GM21381 (cell line): ENCODE data around the gene CRACR2B.
A peak's percentile ranks its signal among the peaks of the same experiment; 100 is the strongest.

Source experiments
- ATAC-seq: cut with Tn5 transposase; IDR thresholded peaks from one replicate; pipeline ENCODE4 v1.9.1; 2021; ENCODE audit warnings: mild to moderate bottlenecking, moderate library complexity; ENCODE audit not compliant: unreplicated experiment

CRACR2B gene

DNA sequence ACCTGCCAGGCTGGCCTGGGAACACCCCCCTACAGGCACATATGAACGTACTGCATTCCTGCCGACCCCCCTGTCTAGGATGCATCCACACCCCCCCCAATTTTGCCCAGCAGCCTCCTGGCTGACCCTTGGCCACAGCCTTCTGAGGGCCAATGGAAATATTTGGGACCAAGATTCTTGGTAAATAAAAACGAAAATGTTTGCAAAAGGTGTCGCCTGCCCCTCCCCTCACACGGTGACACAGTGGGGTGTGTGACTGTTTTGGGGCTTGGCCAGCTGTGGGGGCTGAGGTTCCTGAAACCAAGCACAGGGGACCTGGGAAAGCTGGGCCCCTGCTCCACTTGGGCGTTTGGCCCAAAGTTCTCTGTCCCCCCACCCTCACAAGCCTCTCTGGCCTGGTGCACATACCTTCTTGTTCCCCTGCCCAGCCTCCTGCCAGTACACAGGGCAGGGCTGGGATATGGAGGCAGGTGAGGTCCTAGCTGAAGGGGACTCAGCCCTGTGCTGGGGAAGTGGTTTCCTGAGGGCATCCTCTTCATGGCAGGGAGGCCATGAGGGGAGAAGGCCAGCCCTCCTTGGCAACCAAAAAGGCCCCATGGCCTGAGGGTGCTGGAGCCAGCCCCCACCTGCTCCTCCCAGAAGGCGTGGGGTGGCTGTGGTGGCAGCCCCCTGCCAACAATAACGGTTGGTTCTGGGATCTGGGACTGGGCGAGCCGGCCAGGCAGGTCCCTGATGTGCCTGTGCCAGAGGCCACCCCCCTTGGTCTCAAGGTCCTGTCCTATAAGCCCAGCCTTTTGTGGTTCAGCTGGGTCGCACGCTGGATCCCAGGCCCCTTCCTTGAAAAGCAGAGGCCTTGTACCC, 2.1 kb upstream of the CRACR2B start:
- no peak for ATAC-seq

DNA sequence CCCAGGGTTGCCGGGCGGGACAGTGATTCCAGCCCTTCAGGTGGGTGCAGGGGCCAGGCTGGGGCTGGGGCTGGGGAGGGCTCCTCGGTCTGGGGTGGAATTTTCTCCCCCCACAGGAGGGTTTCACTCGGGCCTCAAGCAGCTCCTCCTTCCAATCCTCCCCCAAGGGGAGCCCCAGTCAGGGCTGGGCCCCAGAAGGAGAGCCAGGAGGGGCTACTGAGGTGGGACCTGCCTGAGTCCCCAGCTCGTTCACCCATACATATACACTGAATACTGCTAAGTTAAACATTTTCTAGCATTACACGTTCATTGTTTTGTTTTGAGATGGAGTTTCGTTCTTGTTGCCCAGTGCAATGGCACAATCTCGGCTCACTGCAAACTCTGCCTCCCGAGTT, 1.5 kb upstream of the CRACR2B start:
- ATAC-seq: no peak

DNA sequence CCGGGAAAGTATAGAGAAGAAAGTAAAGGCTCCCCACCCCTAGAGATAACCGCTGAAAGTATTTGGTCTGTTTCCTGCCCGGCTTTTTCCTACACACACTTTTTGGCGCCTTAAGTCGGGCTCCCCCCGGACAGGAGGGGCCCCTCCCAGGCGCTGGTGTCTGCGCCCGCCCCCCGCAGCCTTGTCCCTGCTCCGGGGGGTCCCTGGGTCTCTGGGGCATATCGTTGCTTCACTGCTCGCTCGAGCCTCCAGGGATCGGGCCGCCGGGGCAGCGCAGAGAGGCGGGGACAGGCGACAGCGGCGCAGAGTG, 928 bp upstream of the CRACR2B start:
- peak; percentile 2 for ATAC-seq

DNA sequence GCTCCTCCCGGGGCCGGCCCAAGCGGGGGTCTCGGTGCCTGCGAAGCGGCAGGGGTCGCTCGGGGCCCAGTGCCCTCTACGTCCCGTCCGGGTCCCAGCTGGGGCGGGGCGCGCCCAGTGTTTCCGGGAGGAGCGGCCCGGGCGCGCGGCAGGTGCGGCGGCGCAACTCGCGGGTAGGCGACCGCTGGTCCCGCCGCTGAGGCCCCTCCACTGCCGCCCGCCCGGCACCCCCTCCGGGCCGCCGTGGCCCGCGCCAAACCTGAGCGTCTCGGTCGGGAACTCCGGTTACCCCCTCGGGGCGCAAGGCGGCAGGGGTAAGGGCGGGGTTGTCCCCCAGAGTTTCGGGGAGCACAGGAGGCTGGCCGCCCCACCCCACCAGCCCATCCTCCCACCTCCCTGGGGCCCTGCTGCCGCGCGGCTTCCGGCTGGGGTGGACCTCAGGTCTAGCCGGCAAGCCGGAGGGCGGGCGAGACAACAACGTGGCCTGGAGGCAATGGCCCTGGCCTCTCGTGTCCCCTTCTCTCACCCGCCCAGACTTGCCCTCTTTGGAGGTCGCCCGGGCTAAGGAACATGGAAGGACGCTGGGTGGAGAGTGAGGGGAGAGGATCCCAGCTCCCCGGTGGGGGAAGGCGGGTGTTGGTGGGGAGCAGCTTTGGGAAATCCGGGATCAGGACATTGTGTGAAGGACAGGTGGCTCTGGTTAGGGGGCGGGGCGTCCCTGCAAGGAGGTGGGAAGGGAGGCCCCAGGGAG, 398 bp upstream of the CRACR2B start:
- peak; percentile 47 for ATAC-seq

DNA sequence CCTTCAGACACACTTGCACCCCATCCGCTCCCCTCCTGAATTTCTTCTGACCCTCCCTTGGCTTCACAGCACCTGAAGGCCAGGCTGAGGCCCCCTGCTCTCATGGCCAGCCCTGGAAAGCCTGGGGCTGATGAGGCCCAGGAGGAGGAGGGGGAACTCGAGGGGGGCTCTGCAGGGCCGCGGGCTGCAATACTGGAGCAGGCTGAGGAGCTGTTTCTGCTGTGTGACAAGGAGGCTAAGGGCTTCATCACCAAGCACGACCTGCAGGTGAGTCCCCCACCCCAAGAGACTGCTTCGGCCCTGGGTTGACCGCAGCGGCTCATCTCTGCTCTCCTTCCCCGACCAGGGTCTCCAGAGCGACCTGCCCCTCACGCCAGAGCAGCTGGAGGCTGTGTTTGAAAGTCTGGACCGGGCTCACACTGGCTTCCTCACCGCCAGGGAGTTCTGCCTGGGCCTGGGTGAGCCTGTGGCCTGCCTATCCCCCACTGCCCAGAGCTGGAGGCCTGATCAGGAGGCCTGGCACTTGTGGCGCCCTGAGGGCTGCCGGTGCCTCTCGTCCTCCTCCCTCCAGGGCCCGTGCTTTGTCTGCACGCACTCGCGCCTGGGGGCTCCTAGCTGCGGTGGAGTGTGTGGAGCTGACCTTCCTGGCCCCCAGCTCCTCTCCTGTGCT, 922 bp downstream of the CRACR2B start:
- ATAC-seq: no peak

DNA sequence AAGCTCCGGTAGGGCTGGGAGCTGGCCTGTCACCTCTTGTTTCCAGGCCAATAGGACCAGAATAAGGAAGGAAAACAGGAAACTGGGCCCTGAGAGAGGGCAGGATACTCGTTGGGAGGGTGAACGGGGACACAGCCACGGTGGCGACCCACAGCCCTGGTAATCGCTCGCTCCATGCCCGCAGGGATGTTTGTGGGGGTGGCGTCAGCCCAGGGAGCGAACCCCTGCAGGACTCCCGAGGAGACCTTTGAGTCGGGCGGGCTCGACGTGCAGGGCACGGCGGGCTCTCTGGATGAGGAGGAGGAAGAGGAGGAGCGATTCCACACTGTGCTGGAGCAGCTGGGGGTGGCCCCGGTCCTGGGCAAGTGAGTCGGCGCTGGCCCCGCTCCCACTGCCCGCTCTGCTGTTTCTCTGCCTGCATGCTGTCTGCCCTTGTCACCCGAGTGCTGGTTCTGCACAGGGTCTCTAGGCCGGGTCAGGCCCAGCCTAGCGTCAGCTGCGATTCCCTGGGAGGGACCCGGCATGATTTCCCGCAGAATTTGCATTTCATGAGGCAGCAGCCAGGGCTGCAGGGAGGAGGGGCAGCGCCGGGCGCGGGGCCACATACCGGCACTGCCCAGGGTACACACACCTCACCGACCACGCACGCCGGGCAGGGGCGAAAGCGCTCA, 1.6 kb downstream of the CRACR2B start:
- no peak for ATAC-seq

DNA sequence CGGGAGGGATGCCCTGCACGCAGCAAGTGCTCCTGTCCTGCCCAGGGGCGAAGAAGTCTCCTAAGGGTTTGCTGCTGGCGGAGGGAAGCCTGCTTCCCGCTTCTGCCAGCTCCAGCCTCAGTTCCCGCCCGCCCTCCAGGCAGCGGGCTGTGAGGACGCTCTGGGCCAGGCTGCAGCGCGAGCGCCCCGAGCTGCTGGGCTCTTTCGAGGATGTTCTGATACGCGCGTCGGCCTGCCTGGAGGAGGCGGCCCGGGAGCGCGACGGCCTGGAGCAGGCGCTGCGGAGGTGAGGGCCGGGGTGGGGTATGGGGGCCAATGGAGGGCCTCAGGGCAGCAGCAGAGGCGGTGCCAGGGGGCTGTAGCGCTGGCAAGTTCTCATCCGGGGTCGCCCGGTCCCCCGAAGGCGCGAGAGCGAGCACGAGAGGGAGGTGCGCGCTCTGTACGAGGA, 2.2 kb downstream of the CRACR2B start:
- ATAC-seq: no peak

DNA sequence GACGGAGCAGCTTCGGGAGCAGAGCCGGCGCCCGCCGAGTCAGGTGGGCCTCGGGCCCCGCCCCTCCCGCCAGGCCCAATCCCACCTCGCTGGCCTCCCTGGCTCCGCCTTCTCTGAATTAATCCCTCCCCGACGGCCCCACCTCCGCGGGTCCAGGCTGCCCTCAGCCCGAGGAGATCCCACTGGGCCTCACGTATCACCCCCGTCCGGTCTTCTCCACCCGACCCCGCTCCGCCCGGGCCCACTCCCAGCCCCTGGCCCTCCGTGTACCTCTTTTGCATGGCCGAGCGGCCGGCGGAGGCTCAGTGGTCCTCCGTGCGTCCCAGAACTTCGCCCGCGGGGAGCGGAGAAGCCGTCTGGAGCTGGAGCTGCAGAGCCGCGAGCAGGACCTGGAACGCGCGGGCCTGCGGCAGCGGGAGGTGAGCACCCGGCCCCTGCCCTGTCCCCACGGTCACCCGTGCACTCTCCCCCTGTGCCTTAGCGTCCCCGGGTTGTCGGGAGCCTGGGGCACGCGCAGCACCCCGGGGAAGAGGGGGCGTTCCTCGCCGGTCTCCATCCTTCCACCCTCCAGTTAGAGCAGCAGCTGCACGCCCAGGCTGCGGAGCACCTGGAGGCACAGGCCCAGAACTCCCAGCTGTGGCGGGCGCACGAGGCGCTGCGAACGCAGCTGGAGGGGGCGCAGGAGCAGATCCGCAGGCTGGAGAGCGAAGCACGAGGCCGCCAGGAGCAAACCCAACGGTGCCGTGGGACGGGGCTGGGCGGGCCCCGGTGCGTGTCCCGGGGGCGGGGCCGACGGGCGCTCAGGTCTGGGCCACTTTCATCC, 2.8 kb downstream of the CRACR2B start:
- ATAC-seq: no peak

DNA sequence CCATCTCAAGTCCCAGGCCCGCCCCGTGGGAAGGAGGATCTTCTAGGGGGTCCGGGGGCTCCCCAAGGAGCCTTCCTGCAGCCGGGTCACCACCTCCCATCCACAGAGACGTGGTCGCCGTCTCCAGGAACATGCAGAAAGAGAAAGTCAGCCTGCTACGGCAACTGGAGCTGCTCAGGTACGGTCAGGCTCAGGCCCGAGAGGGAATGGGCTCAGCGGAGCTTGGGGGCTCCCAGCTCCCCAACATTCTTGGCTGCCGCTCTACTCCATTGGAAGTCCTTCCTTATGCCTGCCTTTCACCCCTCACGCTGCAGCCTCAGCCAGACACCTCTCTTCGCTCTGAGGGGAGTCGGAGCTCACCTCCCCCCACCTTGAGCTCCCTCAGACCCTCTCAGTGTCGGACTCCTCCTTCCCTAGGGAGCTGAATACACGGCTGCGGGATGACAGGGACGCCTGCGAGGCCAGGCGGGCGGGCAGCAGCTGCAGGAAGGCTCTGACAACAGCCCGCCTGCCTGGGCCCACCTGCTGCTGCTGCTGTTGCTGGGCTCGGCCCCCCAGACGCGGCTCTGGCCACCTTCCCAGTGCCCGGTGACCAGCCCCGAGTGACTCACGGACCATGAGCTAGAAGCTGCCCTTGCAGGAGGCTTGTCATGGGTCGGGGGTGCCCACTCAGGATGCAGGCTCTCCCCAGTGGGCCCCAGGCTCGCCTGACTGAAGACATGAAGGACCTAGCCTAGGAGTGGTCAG, 3.6 kb downstream of the CRACR2B start:
- ATAC-seq: no peak

DNA sequence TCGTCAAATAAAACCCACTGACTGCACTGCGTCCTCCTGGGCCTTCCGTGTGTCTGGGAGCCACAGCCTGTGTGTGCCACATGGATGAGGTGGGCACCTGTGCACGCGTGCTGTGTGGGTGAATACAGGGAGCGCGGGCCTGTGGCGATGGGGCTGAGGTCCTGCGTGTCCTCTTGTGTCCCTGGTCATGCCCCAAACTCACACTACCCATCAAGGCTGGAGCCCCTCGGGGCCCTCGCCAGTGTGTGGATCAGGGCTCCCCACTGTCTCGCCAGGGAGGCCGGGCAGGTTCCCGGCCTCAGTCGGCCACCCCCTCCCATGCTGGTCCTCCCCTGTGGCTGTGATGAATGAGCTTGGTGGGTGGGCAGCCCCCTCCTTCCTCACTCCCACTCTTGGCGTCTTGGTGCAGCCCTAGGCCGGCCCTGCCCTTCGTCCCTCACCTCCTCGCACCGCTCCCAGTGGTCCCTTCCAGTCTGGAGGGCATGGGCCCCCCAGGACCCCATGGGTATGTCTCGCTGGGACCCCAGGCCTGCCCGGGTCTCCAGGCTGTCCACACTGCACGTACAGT, 4.3 kb downstream of the CRACR2B start:
- ATAC-seq: no peak

DNA sequence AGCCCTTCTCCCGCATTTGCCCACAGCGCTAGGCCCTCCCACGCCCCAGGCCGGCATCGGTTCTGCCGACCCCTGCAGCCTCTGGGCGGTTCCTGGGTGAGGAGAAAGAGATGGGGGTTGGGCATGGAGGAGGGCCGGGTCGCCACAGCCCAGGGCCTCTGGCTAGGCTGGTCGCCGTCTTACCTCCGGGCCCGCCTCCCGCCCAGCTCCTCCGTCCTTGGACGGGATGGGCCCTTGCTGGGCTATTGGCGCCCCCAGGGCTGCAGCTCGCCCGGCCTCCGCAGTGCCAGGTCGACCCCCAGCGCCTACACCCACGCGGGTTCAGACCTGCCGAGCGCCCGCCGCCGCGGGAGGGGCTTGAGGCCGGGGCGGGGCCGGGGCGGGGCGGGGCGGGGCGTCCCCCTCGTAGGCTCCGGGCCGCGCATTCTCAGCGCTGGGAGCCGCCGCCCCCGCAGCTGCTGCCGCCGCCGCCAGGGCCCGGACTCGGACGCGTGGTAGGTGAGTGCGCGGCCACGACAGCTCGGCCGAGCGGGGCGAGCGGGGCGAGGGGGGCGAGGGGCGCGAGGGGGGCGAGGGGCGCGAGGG, 4.9 kb downstream of the CRACR2B start, which contains the start of gene CD151:
CD151 (plus strand) TSS at position 424 of the 585 bp plus-strand sequence. CDS start 3,118 bp downstream, outside the sequence.
- ATAC-seq: peak; percentile 34

DNA sequence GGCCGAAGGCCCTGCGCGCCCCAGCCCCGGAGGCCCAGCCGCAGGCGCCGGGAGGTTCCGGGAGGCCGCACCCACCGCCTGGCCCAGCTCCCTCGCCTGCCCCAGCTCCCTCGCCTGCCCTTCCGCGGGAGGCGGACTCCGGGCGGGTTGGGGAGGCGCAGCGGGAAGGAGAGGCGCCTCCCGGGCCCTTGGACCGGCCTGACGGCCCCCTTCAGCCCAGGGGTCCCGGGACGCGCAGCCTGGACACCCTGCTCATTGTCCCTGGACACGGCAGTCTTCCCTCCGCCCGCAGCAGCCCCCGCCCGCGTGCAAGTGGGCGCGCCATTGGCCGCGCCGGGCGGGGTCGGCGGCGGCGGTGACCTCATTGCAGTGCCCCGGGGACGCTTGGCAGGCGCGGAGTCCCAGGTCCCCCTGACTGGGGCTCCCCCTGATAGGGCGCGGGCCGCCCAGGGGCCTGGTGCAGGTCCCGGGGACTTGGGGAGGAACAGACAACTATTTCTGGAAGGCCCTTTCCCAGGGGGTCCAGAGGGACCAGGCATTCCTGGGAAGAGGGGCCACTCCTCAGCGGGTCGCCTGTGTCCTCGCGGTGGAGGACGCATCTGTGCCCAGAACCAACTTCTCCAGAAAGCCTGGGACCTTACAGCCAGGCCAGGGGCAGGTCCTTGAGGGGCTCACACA, 5.5 kb downstream of the CRACR2B start:
- ATAC-seq: peak; percentile 24

DNA sequence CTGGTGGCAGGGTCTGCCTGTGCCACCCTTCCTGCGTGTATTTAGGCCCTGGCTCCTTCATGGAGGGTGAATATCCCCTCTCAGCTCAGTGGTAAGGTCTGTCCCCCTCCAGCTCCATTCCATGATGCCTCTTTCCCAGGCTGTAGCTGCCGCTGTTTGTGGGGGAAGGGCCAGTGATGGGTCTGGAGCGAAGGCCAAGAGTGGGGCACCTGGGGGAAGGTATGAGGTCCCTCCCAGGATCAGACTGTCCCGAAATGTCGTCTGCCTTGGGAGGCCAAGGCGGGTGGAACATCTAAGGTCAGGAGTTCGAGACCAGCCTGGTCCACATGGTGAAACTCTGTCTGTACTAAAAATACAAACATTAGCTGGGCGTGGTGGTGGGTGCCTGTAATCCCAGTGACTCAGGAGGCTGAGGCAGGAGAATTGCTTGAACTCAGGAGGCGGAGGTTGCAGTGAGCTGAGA, 6.2 kb downstream of the CRACR2B start:
- no peak for ATAC-seq

DNA sequence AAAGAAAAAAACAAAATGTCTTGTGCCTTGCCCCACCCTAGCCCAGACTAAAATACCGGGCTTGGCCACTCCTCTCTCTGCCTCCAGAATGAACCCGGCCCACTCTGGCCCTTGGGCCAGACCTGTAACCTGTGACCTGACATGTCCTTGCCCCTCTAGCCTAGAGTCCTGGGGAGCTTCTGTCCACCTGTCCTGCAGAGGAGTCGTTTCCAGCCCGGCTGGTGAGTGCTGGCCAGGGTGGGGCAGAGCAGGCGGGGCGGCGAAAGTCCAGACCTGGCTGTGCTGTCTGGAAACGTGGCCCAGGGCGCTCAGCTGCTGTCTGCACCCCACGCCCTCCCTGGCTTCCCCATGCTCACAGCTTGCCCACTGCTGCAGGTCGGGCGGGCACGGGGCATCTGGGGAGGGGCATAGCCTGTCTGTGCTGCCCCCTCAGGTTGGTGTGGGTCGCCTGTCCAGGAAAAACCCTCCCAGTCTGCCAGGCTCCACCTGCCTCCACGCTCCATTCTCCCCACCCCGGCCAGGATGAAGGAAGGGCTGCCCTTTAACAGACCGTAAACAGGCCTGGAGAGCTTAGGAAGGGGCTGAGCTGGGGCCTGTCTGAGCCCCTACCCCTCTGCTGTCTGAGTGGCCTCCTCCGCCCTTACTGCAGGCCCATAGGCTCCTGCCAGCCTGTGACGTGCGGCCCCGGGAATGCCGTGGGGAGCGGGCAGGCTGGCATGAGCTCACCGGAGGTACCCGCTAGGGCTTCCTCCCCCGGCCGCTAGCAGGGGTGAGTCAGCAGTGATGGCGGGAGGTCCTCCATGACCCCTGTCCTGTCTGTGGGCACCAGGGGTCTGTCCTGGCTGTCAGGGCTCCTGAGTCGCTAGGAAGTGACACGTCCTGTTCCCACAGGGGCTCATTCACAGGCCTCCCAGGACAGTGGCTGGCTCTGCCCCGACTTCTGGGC, 6.9 kb downstream of the CRACR2B start:
- no peak for ATAC-seq

DNA sequence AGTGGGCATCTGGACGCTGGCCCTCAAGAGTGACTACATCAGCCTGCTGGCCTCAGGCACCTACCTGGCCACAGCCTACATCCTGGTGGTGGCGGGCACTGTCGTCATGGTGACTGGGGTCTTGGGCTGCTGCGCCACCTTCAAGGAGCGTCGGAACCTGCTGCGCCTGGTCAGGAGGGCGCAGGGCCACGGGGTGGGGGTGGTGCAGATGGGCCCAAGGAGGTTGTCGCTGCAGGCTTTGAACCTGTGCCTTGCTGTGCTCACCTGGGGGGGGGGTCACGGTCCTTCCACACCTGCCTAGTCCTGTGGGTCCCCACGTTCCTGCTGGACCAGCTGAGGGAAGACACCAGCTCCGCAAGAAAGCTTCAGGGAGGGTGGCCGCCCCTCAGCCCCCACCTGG, 8.6 kb downstream of the CRACR2B start:
- no peak for ATAC-seq

DNA sequence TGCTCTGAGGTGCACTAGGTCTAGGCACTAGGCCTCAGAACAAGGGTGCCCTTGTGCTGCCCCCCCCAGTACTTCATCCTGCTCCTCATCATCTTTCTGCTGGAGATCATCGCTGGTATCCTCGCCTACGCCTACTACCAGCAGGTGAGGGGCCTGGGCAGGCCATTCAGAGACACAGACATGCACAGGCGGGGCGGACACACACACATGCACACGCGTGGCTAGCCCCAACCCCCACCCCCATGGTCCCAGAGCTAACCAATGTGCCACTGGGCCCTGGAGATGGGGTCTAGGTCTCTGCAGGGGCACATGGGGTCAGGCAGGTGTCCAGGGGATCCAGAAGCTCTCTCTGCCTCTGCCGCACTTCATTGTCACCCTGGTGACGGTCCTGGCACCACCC, 9.0 kb downstream of the CRACR2B start:
- no peak for ATAC-seq
